H1 (cell line): ENCODE data around the gene ACER3. TPM values are rescaled to one million over a fixed set of nuclear protein-coding genes. Genes with fewer than 3 reads are reported as not detected.

Experiments
- CTCF ChIA-PET: fragments of 300-600 bp; sonication (Branson Sonifier 250); formaldehyde crosslinking; loops from one replicate; lab custom pipeline; 2021; ENCODE audit not compliant: partially characterized antibody; lab: Charles Lee
- POLR2A ChIA-PET: fragments of 300-600 bp; sonication (Branson Sonifier 250); formaldehyde crosslinking; loops from one replicate; lab custom pipeline; 2021; ENCODE audit warnings: inconsistent platforms; ENCODE audit not compliant: partially characterized antibody; lab: Charles Lee
- DNase-seq, 2 experiments: peaks; one replicate each; pipeline versions ENCODE4 v3.0.0 to v3.0.0-alpha.2; 2010 to 2022; ENCODE audit warnings: low spot score in 2 of 2, low read depth in 1 of 2, mixed read lengths in 1 of 2
- FAIRE-seq: peaks from 2 replicates; lab custom pipeline; 2011; peaks lifted over from hg19 to GRCh38; lab: Jason Lieb, UNC
- H2AFZ ChIP-seq: 2 replicates; pipeline ENCODE4 v1.8.1; 2012; ENCODE audit warnings: low read length, inconsistent platforms
- H2AK5ac ChIP-seq: 2 replicates; pipeline ENCODE4 v1.6.1; 2013; ENCODE audit warnings: low read depth, low read length
- H2BK120ac ChIP-seq: replicated peaks from 2 replicates; pipeline ENCODE3; 2013; ENCODE audit warnings: low read depth, low read length, inconsistent platforms
- H2BK12ac ChIP-seq: 2 replicates; pipeline ENCODE4 v1.6.1; 2013; ENCODE audit warnings: low read depth, low read length
- H2BK15ac ChIP-seq: 2 replicates; pipeline ENCODE4 v1.6.1; 2013; ENCODE audit warnings: low read length
- H2BK20ac ChIP-seq: 2 replicates; pipeline ENCODE4 v1.6.1; 2013; ENCODE audit warnings: low read length
- H2BK5ac ChIP-seq: 2 replicates; pipeline ENCODE4 v1.6.1; 2013; ENCODE audit warnings: low read depth, low read length
- H3K14ac ChIP-seq: 2 replicates; pipeline ENCODE4 v1.6.1; 2013; ENCODE audit warnings: inconsistent platforms; ENCODE audit not compliant: insufficient read length
- H3K18ac ChIP-seq: 2 replicates; pipeline ENCODE4 v1.6.1; 2013; ENCODE audit warnings: low read length; ENCODE audit errors: extremely low read depth
- H3K23ac ChIP-seq: 2 replicates; pipeline ENCODE4 v1.6.1; 2013; ENCODE audit warnings: inconsistent platforms; ENCODE audit not compliant: insufficient read length
- H3K23me2 ChIP-seq: 2 replicates; pipeline ENCODE4 v1.6.1; 2013; ENCODE audit warnings: low read depth, low read length
- H3K27ac ChIP-seq: 2 replicates; pipeline ENCODE4 v1.6.1; 2011; ENCODE audit warnings: low read depth, low read length, inconsistent platforms
- H3K27me3 ChIP-seq, 4 experiments: replicated peaks in 1 of 4; 1 replicate in 1 of 4; 2 replicates in 3 of 4; pipeline versions ENCODE4 v1.6.1 to v1.8.1; 2011 to 2013; ENCODE audit warnings: low read length in 3 of 4, mild to moderate bottlenecking in 3 of 4, inconsistent platforms in 2 of 4, mixed read lengths in 2 of 4, moderate library complexity in 1 of 4; ENCODE audit not compliant: control insufficient read depth in 3 of 4, insufficient read depth in 3 of 4; ENCODE audit errors: extremely low read depth in 1 of 4
- H3K36me3 ChIP-seq, 4 experiments: 2 replicates each; pipeline versions ENCODE4 v1.6.1 to v1.8.1; 2011 to 2013; ENCODE audit warnings: mild to moderate bottlenecking in 4 of 4, low read length in 3 of 4, moderate library complexity in 2 of 4, control low read depth in 1 of 4, inconsistent platforms in 1 of 4; ENCODE audit not compliant: insufficient read depth in 4 of 4, control insufficient read depth in 2 of 4
- H3K4ac ChIP-seq: replicated peaks from 2 replicates; pipeline ENCODE3; 2013; ENCODE audit warnings: low read length, low read depth, mixed read lengths, inconsistent platforms; ENCODE audit not compliant: insufficient read length
- H3K4me1 ChIP-seq, 4 experiments: replicated peaks in 1 of 4; 1 replicate in 1 of 4; 2 replicates in 3 of 4; pipeline versions ENCODE4 v1.6.1 to v1.8.1; 2011 to 2013; ENCODE audit warnings: low read length in 3 of 4, inconsistent platforms in 2 of 4, mixed read lengths in 1 of 4; ENCODE audit not compliant: insufficient read depth in 4 of 4, control insufficient read depth in 3 of 4
- H3K4me2 ChIP-seq, 2 experiments: 2 replicates each; pipeline versions ENCODE4 v1.6.1 to v1.8.1; 2011 to 2013; ENCODE audit warnings: low read depth in 2 of 2, low read length in 2 of 2, control low read depth in 1 of 2, inconsistent platforms in 1 of 2, mild to moderate bottlenecking in 1 of 2; ENCODE audit not compliant: insufficient read depth in 1 of 2
- H3K4me3 ChIP-seq, 4 experiments: fragments of 200-600, 300-600 bp in 1 of 4; sonication (generic), shearing (Covaris generic), sonication (Bioruptor Twin) in 1 of 4; 2 replicates each; pipeline versions ENCODE4 v1.5.1 to v1.8.1; 2011 to 2016; ENCODE audit warnings: low read length in 4 of 4, low read depth in 3 of 4, control low read depth in 2 of 4, inconsistent platforms in 2 of 4, mild to moderate bottlenecking in 2 of 4, mixed read lengths in 1 of 4, moderate library complexity in 1 of 4; ENCODE audit not compliant: insufficient read depth in 2 of 4; ENCODE audit errors: extremely low read depth in 1 of 4
- H3K56ac ChIP-seq: replicated peaks from 2 replicates; pipeline ENCODE3; 2013; ENCODE audit warnings: low read depth, mild to moderate bottlenecking, mixed read lengths, low read length, inconsistent platforms; ENCODE audit not compliant: insufficient read length
- H3K79me1 ChIP-seq: 2 replicates; pipeline ENCODE4 v1.6.1; 2013; ENCODE audit warnings: low read depth, low read length, control low read depth
- H3K79me2 ChIP-seq, 2 experiments: 2 replicates each; pipeline versions ENCODE4 v1.6.1 to v1.8.1; 2012 to 2013; ENCODE audit warnings: low read length in 2 of 2, mild to moderate bottlenecking in 2 of 2, inconsistent platforms in 1 of 2; ENCODE audit not compliant: insufficient read depth in 2 of 2, control insufficient read depth in 1 of 2
- H3K9ac ChIP-seq, 4 experiments: replicated peaks in 1 of 4; 1 replicate in 1 of 4; 2 replicates in 3 of 4; pipeline versions ENCODE4 v1.6.1 to v1.8.1; 2011 to 2013; ENCODE audit warnings: low read depth in 3 of 4, low read length in 3 of 4, control low read depth in 2 of 4, mild to moderate bottlenecking in 2 of 4, moderate library complexity in 2 of 4, inconsistent platforms in 1 of 4; ENCODE audit errors: extremely low read depth in 1 of 4
- H3K9me3 ChIP-seq, 2 experiments: 2 replicates each; pipeline versions ENCODE4 v1.6.1 to v1.8.1; 2012 to 2013; ENCODE audit warnings: mild to moderate bottlenecking in 2 of 2, moderate library complexity in 2 of 2, control low read depth in 1 of 2, inconsistent platforms in 1 of 2, low read depth in 1 of 2, low read length in 1 of 2, mixed read lengths in 1 of 2; ENCODE audit not compliant: insufficient read depth in 2 of 2
- H4K20me1 ChIP-seq, 2 experiments: replicated peaks in 1 of 2; 2 replicates each; pipeline versions ENCODE3 to v1.8.1; 2011 to 2013; ENCODE audit warnings: inconsistent platforms in 2 of 2, low read length in 2 of 2, mild to moderate bottlenecking in 1 of 2; ENCODE audit not compliant: insufficient read depth in 2 of 2, control insufficient read depth in 1 of 2
- H4K5ac ChIP-seq: 2 replicates; pipeline ENCODE4 v1.6.1; 2013; ENCODE audit warnings: low read length, low read depth, mixed read lengths, inconsistent platforms; ENCODE audit not compliant: insufficient read length
- H4K8ac ChIP-seq: 2 replicates; pipeline ENCODE4 v1.8.0; 2013; ENCODE audit warnings: mild to moderate bottlenecking, moderate library complexity, low read length, inconsistent platforms; ENCODE audit not compliant: insufficient read depth; ENCODE audit errors: extremely low read depth
- H4K91ac ChIP-seq: replicated peaks from 2 replicates; pipeline ENCODE3; 2013; ENCODE audit warnings: low read length, mixed read lengths, inconsistent platforms; ENCODE audit not compliant: insufficient read length
- CBX5 ChIP-seq: fragments of 300-800, 300-1000 bp; sonication (generic); IDR thresholded peaks from 2 replicates; pipeline ENCODE4 v1.7.1; 2016; ENCODE audit warnings: antibody characterized with exemption, low read length, low read depth
- CREB1 ChIP-seq: IDR thresholded peaks from 2 replicates; pipeline ENCODE4 v1.6.1; 2012; ENCODE audit warnings: inconsistent platforms
- GTF2F1 ChIP-seq: IDR thresholded peaks from 2 replicates; pipeline ENCODE4 v1.6.1; 2012; ENCODE audit warnings: low read depth, low read length, improper control_type of control experiment, borderline replicate concordance
- JUN ChIP-seq: IDR thresholded peaks from 2 replicates; pipeline ENCODE4 v1.6.1; 2011; ENCODE audit warnings: low read depth, mild to moderate bottlenecking, improper control_type of control experiment, low read length
- JUND ChIP-seq: IDR thresholded peaks from 2 replicates; pipeline ENCODE4 v1.6.1; 2011; ENCODE audit warnings: mild to moderate bottlenecking, improper control_type of control experiment, low read length
- SP4 ChIP-seq: IDR thresholded peaks from 2 replicates; pipeline ENCODE4 v1.6.1; 2012; ENCODE audit warnings: low read length, inconsistent platforms
- TEAD4 ChIP-seq: IDR thresholded peaks from 2 replicates; pipeline ENCODE4 v1.6.1; 2012; ENCODE audit warnings: low read depth, low read length, inconsistent platforms, mixed read lengths
- WGBS, 2 experiments: shearing (Covaris generic) in 1 of 2; methylation state at CpG; one replicate each; pipeline versions ENCODE4 v1.1.6 to v1.1.7; 2013 to 2015; ENCODE audit warnings: low lambda C conversion rate in 2 of 2, mixed read lengths in 2 of 2, inconsistent platforms in 1 of 2, low coverage in 1 of 2, missing lambda C conversion rate in 1 of 2; ENCODE audit not compliant: insufficient replicate concordance in 2 of 2, insufficient coverage in 1 of 2, insufficient read length in 1 of 2; ENCODE audit errors: extremely low coverage in 1 of 2, missing lambda C conversion rate in 1 of 2; 5-methylcytosine and 5-hydroxymethylcytosine counted together
- polyA plus RNA-seq, 7 experiments: library from polyadenylated mRNA; depleted of rRNA in 3 of 7; stranded (reverse) in 5 of 7; unstranded in 2 of 7; fragments of >200 nt in 5 of 7; fragments of 200-250 nt in 2 of 7; gene quantifications; 1 replicate in 5 of 7; 2 replicates in 1 of 7; 4 replicates in 1 of 7; pipeline versions ENCODE4 v1.2.1 to v1.2.3, GENCODE V29; 2011 to 2013; ENCODE audit warnings: missing spikeins in 2 of 7, mixed read lengths in 2 of 7
- total RNA-seq: library from RNA; stranded (reverse); fragmentation: NEBNext Ultra II Directional; extraction: Animal tissue kit (Norgen Biotek cat#: 25700); gene quantifications from 2 replicates; pipeline ENCODE4 v1.2.1, GENCODE V29; 2021

Gene ACER3
- total and polyA plus RNA-seq, 2 of the 8 experiments (the other 6 are each of a cell fraction or from before 2014, with no cell fraction given): 5.7 to 16.2 TPM

GRCh38 chr11:77038825-77039326 is 178.2 kb downstream of the ACER3 start:
- Histone ChIP-seq H2BK20ac (no peak overlapping the region), H3K27me3 (peaks cover 14 to 34% (median 30%) of the 10 kb centered on the region in 4 experiments), H2BK12ac (no peak overlapping the region), H3K4me2 (peak overlapping the region in 1 of 2 experiments; percentile 68; a peak in 2 of 4 replicates), H3K18ac (no peak overlapping the region), H3K4ac (no peak overlapping the region), H3K23ac (no peak overlapping the region), H3K4me3 (no peak overlapping the region), H3K79me1 (no peaks in the 10 kb centered on the region), H4K8ac (no peak overlapping the region), H3K9ac (no peak overlapping the region), H2BK5ac (no peak overlapping the region), H2BK15ac (no peak overlapping the region), H3K4me1 (peaks cover 0 to 8% (median 6%) of the 10 kb centered on the region in 4 experiments), H3K23me2 (peaks cover 4% of the 10 kb centered on the region; the same call in 1 of the 2 replicates), H3K14ac (no peak overlapping the region), H4K91ac (no peak overlapping the region), H2AK5ac (no peak overlapping the region), H2AFZ (no peak overlapping the region), H3K9me3 (peaks cover 0 to 8% of the 10 kb centered on the region in 2 experiments; a peak in 2 of 4 replicates), H2BK120ac (no peak overlapping the region), H4K20me1 (no peaks in the 10 kb centered on the region), H3K27ac (no peak overlapping the region), H3K56ac (no peak overlapping the region), H3K79me2 (no peaks in the 10 kb centered on the region), H3K36me3 (peaks cover 0 to 6% (median 0%) of the 10 kb centered on the region in 4 experiments; a peak in 1 of 8 replicates), H4K5ac (no peak overlapping the region)
- 93% methylated on average over 16 of the region's 16 CpGs; no CpG with 5 or more reads in 1 of the 2 experiments for WGBS, 2 experiments
- TF ChIP-seq JUN (no peak), CBX5 (no peak), GTF2F1 (no peak), TEAD4 (no peak), SP4 (no peak), CREB1 (no peak), JUND (no peak)
- DNase-seq (no peak), FAIRE-seq (no peak)
- ChIA-PET POLR2A (interaction anchor here (1.2 to 1.3 kb wide), 2 partner anchors 28 to 118 kb away, joined by 3 read pairs; partner anchors contain the start of gene CAPN5), CTCF (interaction anchor here (0.9 to 4.0 kb wide), 15 partner anchors 8 to 308 kb away, joined by 3 to 40 read pairs (median 5); no protein-coding TSS in a partner anchor)
